Psoas muscle (tissue), 8 donors: ENCODE data around the gene LPCAT3. TPM values are rescaled to one million over a fixed set of nuclear protein-coding genes. Genes with fewer than 3 reads are reported as not detected.

Experiments used
- ATAC-seq, 4 donors: fragments of 200-7000 bp; cut with Tn5 transposase; one replicate each; pipeline ENCODE4 v1.9.1; 2020; ENCODE audit warnings: moderate library complexity in 3 of 4, mild to moderate bottlenecking in 2 of 4
- DNase-seq, 2 donors: peaks; one replicate each; pipeline ENCODE4 v3.0.0-alpha.2; 2020
- H3K27ac ChIP-seq: fragments of 200-600 bp; one replicate; pipeline ENCODE4 v1.8.0; 2022
- H3K27me3 ChIP-seq, 3 donors: fragments of 200-600 bp in 1 of 3; one replicate each; pipeline versions ENCODE4 v1.6.1 to v1.8.0; 2013 to 2022; ENCODE audit warnings: low read length in 2 of 3, mild to moderate bottlenecking in 2 of 3, moderate library complexity in 1 of 3; ENCODE audit not compliant: insufficient read depth in 3 of 3
- H3K36me3 ChIP-seq, 2 donors: fragments of 200-600 bp in 1 of 2; one replicate each; pipeline versions ENCODE4 v1.6.1 to v1.8.0; 2013 to 2022; ENCODE audit warnings: low read depth in 1 of 2, mild to moderate bottlenecking in 1 of 2, moderate library complexity in 1 of 2; ENCODE audit not compliant: insufficient read depth in 1 of 2
- H3K4me1 ChIP-seq: fragments of 200-600 bp; one replicate; pipeline ENCODE4 v1.8.0; 2022
- H3K4me3 ChIP-seq: fragments of 200-600 bp; one replicate; pipeline ENCODE4 v1.8.0; 2022; ENCODE audit warnings: mild to moderate bottlenecking
- H3K9me3 ChIP-seq: fragments of 200-600 bp; one replicate; pipeline ENCODE4 v1.8.0; 2022
- CTCF ChIP-seq: fragments of 200-600 bp; IDR thresholded peaks from one replicate; pipeline ENCODE4 v1.8.0; 2022; ENCODE audit warnings: antibody characterized with exemption
- WGBS, 3 donors: extraction: QIAGEN DNeasy Blood & Tissue Kit; methylation state at CpG; one replicate each; pipeline versions ENCODE4 v1.1.6 to v1.1.7; 2013; 5-methylcytosine and 5-hydroxymethylcytosine counted together
- intact Hi-C, 2 donors: fragments of 100-400 bp; cut with DNase I; formaldehyde crosslinking; loops; one replicate each; pipeline versions ENCODE4 v1.11.0 to v1.14.2; 2022
- polyA plus RNA-seq, 3 donors: library from polyadenylated mRNA; stranded (reverse); fragments of 200-250 nt; gene quantifications; one replicate each; pipeline ENCODE4 v1.2.3, GENCODE V29; 2013
- total RNA-seq, 4 donors: library from RNA; stranded (reverse); fragmentation: NEBNext Ultra II Directional in 2 of 4; extraction: Animal tissue kit (Norgen Biotek cat#: 25700) in 2 of 4; gene quantifications; one replicate each; pipeline versions ENCODE4 v1.2.1 to v1.2.4, GENCODE V29; 2021 to 2023
- donor health status: healthy with polysubstance abuse.
- donor health status: DM: no; HTN: no; CAD: no; lungs with moderate emphysema.
- donor health status: Bipolar disorder and iron deficiency.
- donor health status: healthy.
- donor health status: DM: yes; HTN: yes; CAD: no.
- donor health status: DM: no; HTN: no; CAD: no.
- donor health status: DM: no; HTN: no; CAD: no.
- donor health status: DM: yes; HTN: yes; CAD: no.

The LPCAT3 gene
- total and polyA plus RNA-seq, 7 donors = 13.9 to 56.5 (median 26.2) TPM

- ATAC-seq (peak; percentile 3 to 10 (median 6)), DNase-seq (peak in 1 of 2 donors; percentile 65)
- Histone ChIP-seq H3K4me3 (peak overlapping the region; percentile 86), H3K27me3 (no peaks in the 10 kb centered on the region), H3K27ac (peak overlapping the region; percentile 93), H3K4me1 (peaks cover 30% of the 10 kb centered on the region), H3K36me3 (peaks cover 0 to 54% of the 10 kb centered on the region in 2 donors), H3K9me3 (no peaks in the 10 kb centered on the region)
- intact Hi-C loops = loop anchor here in 1 of 2 donors (5.0 kb wide), 1 partner anchor 71 kb away; the partner anchor contains the start of gene TPI1
- no peak for TF ChIP-seq CTCF
- WGBS, 3 donors = 68 to 81% (median 73%) methylated on average over 32 of the region's 32 CpGs
These were observed 79.7 kb downstream of the LPCAT3 start for GRCh38 chr12:6938353-6939190.

GRCh38 chr12:6937481-6938352, 80.6 kb downstream of the LPCAT3 start:
- Histone ChIP-seq H3K4me3 (peak overlapping the region; percentile 86), H3K4me1 (peaks cover 32% of the 10 kb centered on the region), H3K27ac (peak overlapping the region; percentile 93), H3K36me3 (peaks cover 0 to 61% of the 10 kb centered on the region in 2 donors), H3K27me3 (no peaks in the 10 kb centered on the region), H3K9me3 (no peaks in the 10 kb centered on the region)
- peak; percentile 94 to 97 for DNase-seq
- intact Hi-C loops = loop anchor here in 1 of 2 donors (5.0 kb wide), 1 partner anchor 70 kb away; the partner anchor contains the start of gene TPI1
- WGBS, 3 donors = 0 to 1% (median 1%) methylated on average over 71 to 80 of the region's 80 CpGs
- ATAC-seq = peak; percentile 87 to 91 (median 89)
- peak; percentile 91 for TF ChIP-seq CTCF

GRCh38 chr12:6936636-6937480, 81.4 kb downstream of the LPCAT3 start:
- 19 to 27% (median 25%) methylated on average over 35 to 36 of the region's 36 CpGs for WGBS, 3 donors
- Histone ChIP-seq H3K27me3 (no peaks in the 10 kb centered on the region), H3K36me3 (peaks cover 0 to 61% of the 10 kb centered on the region in 2 donors), H3K4me1 (peaks cover 32% of the 10 kb centered on the region), H3K27ac (peak overlapping the region; percentile 93), H3K9me3 (no peaks in the 10 kb centered on the region), H3K4me3 (peak overlapping the region; percentile 86)
- TF ChIP-seq CTCF = no peak
- intact Hi-C loops = loop anchor here in 1 of 2 donors (5.0 kb wide), 1 partner anchor 70 kb away; the partner anchor contains the start of gene TPI1
- ATAC-seq (peak; percentile 7 to 31 (median 13)), DNase-seq (peak in 1 of 2 donors; percentile 62)

GRCh38 chr12:6936194-6936635, 82.1 kb downstream of the LPCAT3 start:
- no peak overlapping the region for H3K4me3 ChIP-seq
- intact Hi-C loops = loop anchor here in 1 of 2 donors (5.0 kb wide), 1 partner anchor 69 kb away; the partner anchor contains the start of gene TPI1
- no peaks in the 10 kb centered on the region for H3K9me3 ChIP-seq
- H3K27me3 ChIP-seq = no peaks in the 10 kb centered on the region
- H3K36me3 ChIP-seq = peaks cover 0 to 55% of the 10 kb centered on the region in 2 donors
- ATAC-seq (no peak), DNase-seq (no peak)
- H3K4me1 ChIP-seq = peaks cover 32% of the 10 kb centered on the region
- H3K27ac ChIP-seq = peak overlapping the region; percentile 93
- WGBS, 3 donors = 93 to 95% (median 93%) methylated on average over 3 of the region's 3 CpGs
- no peak for TF ChIP-seq CTCF
